Tibial artery (tissue), 4 donors: Measurements from ENCODE around the gene SUCO.

Experiments
- DNase-seq, 2 donors: peaks; one replicate each; pipeline ENCODE4 v3.0.0-alpha.2; 2019
- H3K27ac ChIP-seq, 2 donors: fragments of 200-600 bp; sonication (generic) in 1 of 2; 1 replicate in 1 of 2; 2 replicates in 1 of 2; pipeline ENCODE4 v1.5.1; 2018 to 2019; ENCODE audit warnings: mild to moderate bottlenecking in 1 of 2
- H3K27me3 ChIP-seq, 2 donors: fragments of 200-600 bp; sonication (generic) in 1 of 2; one replicate each; pipeline versions ENCODE4 v1.5.1 to v1.6.0; 2016 to 2019
- H3K36me3 ChIP-seq, 3 donors: fragments of 200-600 bp; sonication (generic) in 2 of 3; one replicate each; pipeline ENCODE4 v1.5.1; 2016 to 2019; ENCODE audit warnings: mild to moderate bottlenecking in 2 of 3
- H3K4me1 ChIP-seq, 4 donors: fragments of 200-600 bp; sonication (generic) in 2 of 4; 1 replicate in 3 of 4; 2 replicates in 1 of 4; pipeline ENCODE4 v1.5.1; 2016 to 2019
- H3K4me3 ChIP-seq, 2 donors: fragments of 200-600 bp; sonication (generic) in 1 of 2; 1 replicate in 1 of 2; 2 replicates in 1 of 2; pipeline ENCODE4 v1.5.1; 2018 to 2019; ENCODE audit warnings: mild to moderate bottlenecking in 2 of 2
- H3K9me3 ChIP-seq, 3 donors: fragments of 200-600 bp; sonication (generic) in 1 of 3; one replicate each; pipeline ENCODE4 v1.5.1; 2016 to 2019
- intact Hi-C: fragments of 100-400 bp; cut with DNase I; formaldehyde crosslinking; loops from one replicate; pipeline ENCODE4 v1.15.0; 2023; ENCODE audit warnings: low total_unique reads
- TF ChIP-seq, protein P1 (sequence below), 2 experiments: fragments of 200-600 bp in 1 of 2; fragments of 450-650 bp in 1 of 2; IDR thresholded peaks; one replicate each; pipeline ENCODE4 v1.5.1; 2017 to 2019; ENCODE audit warnings: antibody characterized with exemption in 2 of 2, mild to moderate bottlenecking in 1 of 2, moderate library complexity in 1 of 2

Gene SUCO

DNA sequence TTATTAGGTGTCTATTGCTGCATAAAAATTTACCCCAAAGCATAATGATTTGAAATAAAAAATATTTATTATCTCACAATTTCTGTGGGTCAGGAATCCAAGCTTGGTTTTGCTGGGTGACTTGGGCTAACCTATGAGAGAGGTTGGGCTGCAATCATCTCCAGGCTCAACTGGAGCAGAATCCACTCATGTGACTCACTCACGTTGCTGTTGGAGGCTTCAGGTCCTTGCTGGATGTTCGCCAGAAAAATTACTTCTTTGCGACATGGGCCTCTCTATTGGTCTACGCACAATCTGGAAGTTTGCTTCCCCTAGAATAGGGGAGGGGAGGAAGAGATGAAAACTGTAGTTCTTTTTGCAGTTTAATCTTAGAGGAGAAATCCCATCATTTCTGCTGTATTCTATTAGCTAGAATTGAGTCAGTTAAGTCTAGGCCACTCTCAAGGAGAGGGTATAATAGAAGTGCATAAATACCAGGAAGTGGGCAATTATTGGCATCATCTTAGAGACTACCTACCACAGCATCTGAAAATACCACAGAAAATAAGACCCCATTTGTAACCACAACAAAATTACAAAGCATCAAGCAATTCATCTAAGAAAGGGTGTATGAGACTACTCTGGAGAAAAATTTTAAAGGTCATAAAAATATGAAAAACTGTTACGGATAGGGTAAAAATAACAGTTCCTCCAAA, 120.2 kb downstream of the SUCO start:
- no peaks in the 10 kb centered on the region for H3K9me3 ChIP-seq
- TF ChIP-seq, protein P1, sequence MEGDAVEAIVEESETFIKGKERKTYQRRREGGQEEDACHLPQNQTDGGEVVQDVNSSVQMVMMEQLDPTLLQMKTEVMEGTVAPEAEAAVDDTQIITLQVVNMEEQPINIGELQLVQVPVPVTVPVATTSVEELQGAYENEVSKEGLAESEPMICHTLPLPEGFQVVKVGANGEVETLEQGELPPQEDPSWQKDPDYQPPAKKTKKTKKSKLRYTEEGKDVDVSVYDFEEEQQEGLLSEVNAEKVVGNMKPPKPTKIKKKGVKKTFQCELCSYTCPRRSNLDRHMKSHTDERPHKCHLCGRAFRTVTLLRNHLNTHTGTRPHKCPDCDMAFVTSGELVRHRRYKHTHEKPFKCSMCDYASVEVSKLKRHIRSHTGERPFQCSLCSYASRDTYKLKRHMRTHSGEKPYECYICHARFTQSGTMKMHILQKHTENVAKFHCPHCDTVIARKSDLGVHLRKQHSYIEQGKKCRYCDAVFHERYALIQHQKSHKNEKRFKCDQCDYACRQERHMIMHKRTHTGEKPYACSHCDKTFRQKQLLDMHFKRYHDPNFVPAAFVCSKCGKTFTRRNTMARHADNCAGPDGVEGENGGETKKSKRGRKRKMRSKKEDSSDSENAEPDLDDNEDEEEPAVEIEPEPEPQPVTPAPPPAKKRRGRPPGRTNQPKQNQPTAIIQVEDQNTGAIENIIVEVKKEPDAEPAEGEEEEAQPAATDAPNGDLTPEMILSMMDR (IDR thresholded peaks at IDR 0.05), result no peak
- intact Hi-C loops, result no loop called here

DNA sequence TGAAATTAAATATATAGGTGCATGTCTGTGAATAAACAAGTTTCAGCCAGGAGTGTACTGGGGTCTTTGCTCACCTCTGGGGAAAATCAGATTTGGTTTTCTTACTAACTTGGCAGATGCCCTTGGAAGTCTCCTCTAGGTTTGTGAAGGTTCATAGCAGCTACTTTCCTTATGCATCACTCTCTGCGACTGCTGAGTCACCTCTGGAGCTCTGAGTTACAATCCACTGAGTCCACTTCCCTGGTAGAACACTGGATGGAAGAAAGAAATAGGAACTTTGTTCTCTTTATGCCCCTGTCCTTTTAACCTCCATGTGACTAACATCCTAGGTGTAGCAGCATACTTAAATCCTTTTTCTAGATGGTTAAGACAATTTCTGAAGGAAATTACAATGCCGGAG, 121.6 kb downstream of the SUCO start:
- H3K4me1 ChIP-seq, result no peaks in the 10 kb centered on the region
- no peak overlapping the region for H3K4me3 ChIP-seq
- H3K27ac ChIP-seq, result no peak overlapping the region
- intact Hi-C loops, result no loop called here
- no peaks in the 10 kb centered on the region for H3K27me3 ChIP-seq
- H3K9me3 ChIP-seq, result no peaks in the 10 kb centered on the region
- DNase-seq, result no peak
- H3K36me3 ChIP-seq, result no peaks in the 10 kb centered on the region
- TF ChIP-seq, protein P1 (IDR thresholded peaks at IDR 0.05), result no peak

More for the DNA sequence above, 120.2 kb downstream of the SUCO start:
- H3K4me3 ChIP-seq, result no peak overlapping the region
- no peaks in the 10 kb centered on the region for H3K36me3 ChIP-seq
- no peak overlapping the region for H3K27ac ChIP-seq
- H3K27me3 ChIP-seq, result no peaks in the 10 kb centered on the region
- H3K4me1 ChIP-seq, result no peaks in the 10 kb centered on the region
- DNase-seq, result no peak

DNA sequence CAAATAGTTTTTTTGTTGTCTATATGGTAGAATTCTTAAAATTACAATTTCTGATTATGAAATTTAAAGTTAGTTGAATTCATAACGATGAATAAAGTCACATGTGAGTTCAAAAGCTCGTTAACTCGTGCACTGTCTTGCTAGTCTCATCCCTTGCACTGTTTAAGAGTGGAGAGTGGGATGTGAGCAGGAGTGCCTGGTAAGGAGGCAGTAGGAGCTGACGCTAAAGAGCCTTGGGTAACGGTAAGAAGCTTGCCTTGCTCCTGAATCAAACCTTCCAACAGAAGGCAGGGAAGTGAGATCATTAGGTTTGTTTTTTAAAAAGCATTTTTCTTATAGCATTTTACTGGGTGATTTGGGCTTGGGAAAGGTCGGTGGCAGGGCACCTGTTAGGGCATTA, 123.6 kb downstream of the SUCO start:
- TF ChIP-seq, protein P1 (IDR thresholded peaks at IDR 0.05), result no peak
- Histone ChIP-seq H3K27me3 (no peaks in the 10 kb centered on the region), H3K4me1 (no peaks in the 10 kb centered on the region), H3K36me3 (no peaks in the 10 kb centered on the region), H3K4me3 (no peak overlapping the region), H3K9me3 (no peaks in the 10 kb centered on the region), H3K27ac (no peak overlapping the region)
- intact Hi-C loops, result no loop called here
- no peak for DNase-seq

DNA sequence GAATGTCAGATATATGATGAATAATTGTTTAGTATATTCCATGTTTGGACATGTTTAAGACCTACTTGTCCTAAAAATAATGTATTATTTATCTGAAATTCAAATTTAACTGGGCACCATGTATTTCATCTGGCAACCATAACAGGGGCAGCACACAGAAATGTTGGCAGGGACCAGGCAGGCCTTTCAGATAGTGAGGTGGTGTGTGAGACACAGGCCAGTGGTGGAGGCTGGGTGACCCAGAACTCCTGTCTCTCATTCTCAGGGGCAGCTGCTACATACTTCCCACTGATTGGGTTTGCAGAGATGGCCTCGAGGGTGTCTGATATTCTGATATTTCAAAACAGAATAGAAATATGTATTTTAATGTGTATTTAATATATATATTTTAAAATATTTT, 124.6 kb downstream of the SUCO start:
- Histone ChIP-seq H3K4me3 (no peak overlapping the region), H3K27ac (no peak overlapping the region), H3K9me3 (no peaks in the 10 kb centered on the region), H3K4me1 (no peaks in the 10 kb centered on the region), H3K27me3 (no peaks in the 10 kb centered on the region), H3K36me3 (no peaks in the 10 kb centered on the region)
- TF ChIP-seq, protein P1 (IDR thresholded peaks at IDR 0.05), result no peak
- no peak for DNase-seq
- intact Hi-C loops, result no loop called here

DNA sequence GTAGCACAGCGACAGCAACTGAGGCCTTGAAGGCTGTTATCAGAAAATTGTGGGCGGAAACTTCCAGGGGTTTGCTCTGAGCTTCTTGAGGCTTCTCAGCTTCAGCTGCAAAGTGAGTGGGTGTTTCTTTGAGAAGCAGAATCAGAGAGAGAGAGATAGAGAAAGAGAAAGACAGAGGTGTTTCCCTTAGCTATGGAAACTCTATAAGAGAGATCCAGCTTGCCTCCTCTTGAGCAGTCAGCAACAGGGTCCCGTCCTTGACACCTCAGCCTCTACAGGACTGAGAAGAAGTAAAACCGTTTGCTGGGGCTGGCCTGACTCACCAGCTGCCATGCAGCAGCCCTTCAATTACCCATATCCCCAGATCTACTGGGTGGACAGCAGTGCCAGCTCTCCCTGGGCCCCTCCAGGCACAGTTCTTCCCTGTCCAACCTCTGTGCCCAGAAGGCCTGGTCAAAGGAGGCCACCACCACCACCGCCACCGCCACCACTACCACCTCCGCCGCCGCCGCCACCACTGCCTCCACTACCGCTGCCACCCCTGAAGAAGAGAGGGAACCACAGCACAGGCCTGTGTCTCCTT, 126.0 kb downstream of the SUCO start, which contains the start of gene FASLG:
FASLG (plus strand) TSS at position 233 of the 583 bp plus-strand sequence; CDS start at position 332, 99 bp downstream.
- Histone ChIP-seq H3K36me3 (no peaks in the 10 kb centered on the region), H3K27me3 (no peaks in the 10 kb centered on the region), H3K27ac (no peak within 1 kb of the TSS), H3K4me3 (no peak within 1 kb of the TSS), H3K9me3 (no peaks in the 10 kb centered on the region), H3K4me1 (no peaks in the 10 kb centered on the region)
- DNase-seq, result no peak
- intact Hi-C loops, result no loop called here
- TF ChIP-seq, protein P1 (IDR thresholded peaks at IDR 0.05), result no peak
